ENCODE measurements around the gene MYLIP. TPM values are rescaled to one million over a fixed set of nuclear protein-coding genes. Genes with fewer than 3 reads are reported as not detected.

Gene MYLIP
- total RNA-seq: 13.5 TPM
- long read RNA-seq, transcript MYLIP-202 (7 exons, 1,666 nt): major isoform, 8 of 15 reads
- long read RNA-seq, partial matches to known transcripts: 3 of 15 reads
- long read RNA-seq, other reads (novel, unspliced or antisense): 4 of 15 reads

DNA sequence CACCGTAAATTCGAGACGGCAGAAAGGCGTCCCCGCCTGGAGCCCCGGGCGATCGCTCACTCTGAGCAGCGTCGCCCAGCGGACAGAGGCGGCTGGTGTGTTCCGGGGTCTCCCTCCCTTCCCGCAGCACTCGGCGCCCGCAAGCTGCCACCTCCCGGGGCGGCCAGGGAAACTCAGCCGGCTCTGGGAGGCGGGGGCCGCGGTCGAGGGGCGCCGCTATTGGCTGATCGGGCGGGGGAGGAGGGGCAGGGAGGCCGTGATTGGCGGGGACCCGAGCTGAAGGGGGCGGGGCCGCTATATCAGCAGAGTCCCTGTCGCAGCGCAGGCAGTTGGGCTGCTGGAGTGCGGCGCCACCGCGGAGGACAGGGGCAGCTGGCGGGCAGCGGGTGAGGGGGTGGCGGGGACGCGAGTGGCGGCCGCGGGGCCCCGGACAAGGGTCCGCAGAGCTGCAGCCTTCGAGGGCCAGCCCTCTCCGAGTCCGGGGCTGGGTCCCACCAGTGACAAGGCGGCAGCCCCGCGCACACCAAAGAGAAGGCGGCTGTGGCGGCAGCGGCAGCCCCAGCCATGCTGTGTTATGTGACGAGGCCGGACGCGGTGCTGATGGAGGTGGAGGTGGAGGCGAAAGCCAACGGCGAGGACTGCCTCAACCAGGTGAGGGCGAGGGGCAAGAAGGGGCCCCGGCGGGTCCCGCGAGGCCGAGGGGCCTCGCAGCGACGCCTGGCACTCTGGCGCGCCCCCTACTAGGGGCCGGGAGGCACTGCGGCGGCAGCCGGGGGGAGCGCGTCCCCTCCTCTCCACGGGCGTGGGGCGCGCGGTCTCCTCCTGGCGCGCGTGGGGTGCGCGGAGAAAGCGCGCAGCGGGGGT, at the start of gene MYLIP:
MYLIP (plus strand) TSS at position 328 of the 864 bp plus-strand sequence; CDS start at position 565, 237 bp downstream.
- intact Hi-C loops (cut with micrococcal nuclease): no loop called here
- no peaks in the 10 kb centered on the region for H3K27me3 ChIP-seq (ENCODE audit: low read depth)
- H3K9me3 ChIP-seq (replicated peaks): no peaks in the 10 kb centered on the region
- H3K36me3 ChIP-seq: no peaks in the 10 kb centered on the region
- TF ChIP-seq, protein P1, sequence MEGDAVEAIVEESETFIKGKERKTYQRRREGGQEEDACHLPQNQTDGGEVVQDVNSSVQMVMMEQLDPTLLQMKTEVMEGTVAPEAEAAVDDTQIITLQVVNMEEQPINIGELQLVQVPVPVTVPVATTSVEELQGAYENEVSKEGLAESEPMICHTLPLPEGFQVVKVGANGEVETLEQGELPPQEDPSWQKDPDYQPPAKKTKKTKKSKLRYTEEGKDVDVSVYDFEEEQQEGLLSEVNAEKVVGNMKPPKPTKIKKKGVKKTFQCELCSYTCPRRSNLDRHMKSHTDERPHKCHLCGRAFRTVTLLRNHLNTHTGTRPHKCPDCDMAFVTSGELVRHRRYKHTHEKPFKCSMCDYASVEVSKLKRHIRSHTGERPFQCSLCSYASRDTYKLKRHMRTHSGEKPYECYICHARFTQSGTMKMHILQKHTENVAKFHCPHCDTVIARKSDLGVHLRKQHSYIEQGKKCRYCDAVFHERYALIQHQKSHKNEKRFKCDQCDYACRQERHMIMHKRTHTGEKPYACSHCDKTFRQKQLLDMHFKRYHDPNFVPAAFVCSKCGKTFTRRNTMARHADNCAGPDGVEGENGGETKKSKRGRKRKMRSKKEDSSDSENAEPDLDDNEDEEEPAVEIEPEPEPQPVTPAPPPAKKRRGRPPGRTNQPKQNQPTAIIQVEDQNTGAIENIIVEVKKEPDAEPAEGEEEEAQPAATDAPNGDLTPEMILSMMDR (IDR thresholded peaks at IDR 0.05; ENCODE audit: borderline replicate concordance): peak; percentile 79
- peak within 1 kb of the TSS; percentile 99 for H3K27ac ChIP-seq (replicated peaks)
- DNase-seq: peak; percentile 99
- peaks cover 65% of the 10 kb centered on the region for H3K4me1 ChIP-seq
- H3K4me3 ChIP-seq: peak within 1 kb of the TSS; percentile 100

DNA sequence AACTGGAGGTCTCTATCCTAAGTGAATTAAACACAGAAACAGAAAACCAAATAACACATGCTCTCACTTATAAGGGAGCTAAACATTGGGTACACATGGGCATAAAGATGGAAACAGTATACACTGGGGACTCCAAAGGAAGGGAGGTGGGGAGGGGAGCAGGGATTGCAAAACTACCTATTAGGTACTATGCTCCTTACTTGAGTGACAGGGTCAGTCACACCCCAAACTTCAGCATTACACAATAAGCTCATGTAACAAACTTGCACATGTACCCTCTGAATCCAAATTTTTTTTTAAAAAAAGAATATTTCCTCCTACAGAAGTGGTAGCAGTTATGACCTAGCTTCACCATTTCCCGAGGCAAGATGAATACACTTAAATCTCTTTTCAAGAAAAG, 49.5 kb upstream of the MYLIP start:
- no peaks in the 10 kb centered on the region for H3K9me3 ChIP-seq (replicated peaks)
- H3K4me3 ChIP-seq: no peak overlapping the region
- DNase-seq: no peak
- H3K27ac ChIP-seq (replicated peaks): no peak overlapping the region
- no peaks in the 10 kb centered on the region for H3K36me3 ChIP-seq
- no peaks in the 10 kb centered on the region for H3K4me1 ChIP-seq
- H3K27me3 ChIP-seq (ENCODE audit: low read depth): no peaks in the 10 kb centered on the region
- intact Hi-C loops (cut with micrococcal nuclease): no loop called here
- TF ChIP-seq, protein P1 (IDR thresholded peaks at IDR 0.05; ENCODE audit: borderline replicate concordance): no peak

DNA sequence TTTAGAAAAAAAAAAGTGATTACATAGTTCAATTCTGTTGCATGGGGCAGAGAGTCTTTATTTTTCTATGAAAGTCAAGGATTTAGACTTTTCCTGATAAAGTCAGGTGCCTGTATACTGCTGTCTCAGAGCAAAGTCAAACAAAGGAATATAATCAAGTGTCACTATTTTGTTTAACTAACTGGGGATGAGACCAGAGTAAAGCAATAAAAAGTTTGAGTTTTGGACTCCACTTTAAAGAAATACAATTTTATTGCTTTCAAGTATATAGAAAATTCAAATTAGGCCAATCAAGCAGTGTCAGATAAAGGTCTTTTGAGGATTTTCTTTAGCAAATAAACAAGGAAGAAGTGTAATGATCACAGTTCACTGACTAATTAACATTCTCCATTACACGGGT, 48.7 kb upstream of the MYLIP start:
- no peaks in the 10 kb centered on the region for H3K36me3 ChIP-seq
- H3K27ac ChIP-seq (replicated peaks): no peak overlapping the region
- no peak overlapping the region for H3K4me3 ChIP-seq
- TF ChIP-seq, protein P1 (IDR thresholded peaks at IDR 0.05; ENCODE audit: borderline replicate concordance): no peak
- no peak for DNase-seq
- no peaks in the 10 kb centered on the region for H3K9me3 ChIP-seq (replicated peaks)
- no peaks in the 10 kb centered on the region for H3K27me3 ChIP-seq (ENCODE audit: low read depth)
- intact Hi-C loops (cut with micrococcal nuclease): no loop called here
- H3K4me1 ChIP-seq: no peaks in the 10 kb centered on the region

DNA sequence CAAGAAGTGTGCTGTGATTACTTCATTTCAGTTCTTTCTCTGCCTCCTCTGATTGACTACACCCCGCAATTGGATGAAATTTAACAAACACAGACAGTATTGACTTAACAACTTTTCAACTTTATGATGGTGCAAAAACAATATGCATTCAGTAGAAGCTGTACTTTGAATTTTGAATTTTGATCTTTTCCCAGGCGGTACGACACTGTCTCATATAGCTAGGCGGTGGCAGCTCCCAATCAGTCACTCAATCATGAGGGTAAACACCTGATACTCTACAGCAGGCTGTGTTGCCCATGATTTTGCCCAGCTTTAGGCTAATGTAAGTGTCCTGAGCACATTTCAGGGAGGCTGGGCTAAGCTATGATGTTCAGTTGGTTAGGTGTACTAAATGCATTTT, 47.6 kb upstream of the MYLIP start:
- Histone ChIP-seq H3K4me3 (no peak overlapping the region), H3K4me1 (no peaks in the 10 kb centered on the region), H3K9me3 (replicated peaks) (no peaks in the 10 kb centered on the region), H3K27ac (replicated peaks) (no peak overlapping the region), H3K27me3 (ENCODE audit: low read depth) (no peaks in the 10 kb centered on the region), H3K36me3 (no peaks in the 10 kb centered on the region)
- DNase-seq: no peak
- intact Hi-C loops (cut with micrococcal nuclease): no loop called here
- TF ChIP-seq, protein P1 (IDR thresholded peaks at IDR 0.05; ENCODE audit: borderline replicate concordance): no peak

DNA sequence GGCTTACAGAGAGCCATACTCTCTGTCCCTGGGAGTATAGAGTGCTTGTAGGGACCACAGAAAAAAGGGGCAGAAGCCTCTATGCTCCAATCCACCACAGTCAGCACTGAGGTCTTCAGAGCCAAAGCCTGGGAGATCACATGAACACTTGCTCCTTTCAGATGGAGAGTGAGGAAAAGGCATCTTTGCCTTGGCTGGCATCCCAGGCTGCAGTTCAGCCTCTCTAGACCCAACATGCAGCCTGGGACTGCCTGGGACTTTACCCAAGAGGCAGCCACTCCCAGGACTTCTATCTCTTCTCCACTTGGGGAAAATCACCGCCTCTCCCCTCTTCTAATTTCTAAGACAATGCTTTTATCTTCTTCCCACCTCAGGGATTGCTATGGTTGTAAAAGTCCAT, 46.5 kb upstream of the MYLIP start:
- no peak overlapping the region for H3K4me3 ChIP-seq
- intact Hi-C loops (cut with micrococcal nuclease): no loop called here
- no peaks in the 10 kb centered on the region for H3K36me3 ChIP-seq
- TF ChIP-seq, protein P1 (IDR thresholded peaks at IDR 0.05; ENCODE audit: borderline replicate concordance): no peak
- H3K4me1 ChIP-seq: no peaks in the 10 kb centered on the region
- H3K27me3 ChIP-seq (ENCODE audit: low read depth): no peaks in the 10 kb centered on the region
- no peaks in the 10 kb centered on the region for H3K9me3 ChIP-seq (replicated peaks)
- no peak for DNase-seq
- no peak overlapping the region for H3K27ac ChIP-seq (replicated peaks)
